Nephron progenitor cell (in vitro differentiated cells): Measurements from ENCODE around the gene KIF15.
A peak's percentile ranks its signal among the peaks of the same experiment; 100 is the strongest.

Experiments
- DNase-seq: peaks from one replicate; pipeline ENCODE4 v3.0.0; 2021
- H3K27ac Mint-ChIP-seq: 2 replicates; pipeline ENCODE4 v1.8.0; 2021; ENCODE audit warnings: mild to moderate bottlenecking, moderate library complexity, mixed read lengths
- H3K27me3 Mint-ChIP-seq: 2 replicates; pipeline ENCODE4 v1.8.0; 2021; ENCODE audit warnings: mild to moderate bottlenecking, low read depth, mixed read lengths; ENCODE audit not compliant: poor library complexity
- H3K36me3 Mint-ChIP-seq: 2 replicates; pipeline ENCODE4 v1.8.0; 2021; ENCODE audit warnings: low read depth, mixed read lengths
- H3K4me1 Mint-ChIP-seq: 2 replicates; pipeline ENCODE4 v1.8.0; 2021; ENCODE audit warnings: mixed read lengths
- H3K4me3 Mint-ChIP-seq: 2 replicates; pipeline ENCODE4 v1.8.0; 2021; ENCODE audit warnings: mild to moderate bottlenecking, moderate library complexity, mixed read lengths
- H3K9me3 Mint-ChIP-seq: 2 replicates; pipeline ENCODE4 v1.8.0; 2021; ENCODE audit warnings: mild to moderate bottlenecking, moderate library complexity, mixed read lengths
- CTCF ChIP-seq: fragments of 200-600 bp; sonication (generic); IDR thresholded peaks from 2 replicates; pipeline ENCODE4 v1.5.0; 2021; ENCODE audit warnings: antibody characterized with exemption

Gene KIF15, protein sequence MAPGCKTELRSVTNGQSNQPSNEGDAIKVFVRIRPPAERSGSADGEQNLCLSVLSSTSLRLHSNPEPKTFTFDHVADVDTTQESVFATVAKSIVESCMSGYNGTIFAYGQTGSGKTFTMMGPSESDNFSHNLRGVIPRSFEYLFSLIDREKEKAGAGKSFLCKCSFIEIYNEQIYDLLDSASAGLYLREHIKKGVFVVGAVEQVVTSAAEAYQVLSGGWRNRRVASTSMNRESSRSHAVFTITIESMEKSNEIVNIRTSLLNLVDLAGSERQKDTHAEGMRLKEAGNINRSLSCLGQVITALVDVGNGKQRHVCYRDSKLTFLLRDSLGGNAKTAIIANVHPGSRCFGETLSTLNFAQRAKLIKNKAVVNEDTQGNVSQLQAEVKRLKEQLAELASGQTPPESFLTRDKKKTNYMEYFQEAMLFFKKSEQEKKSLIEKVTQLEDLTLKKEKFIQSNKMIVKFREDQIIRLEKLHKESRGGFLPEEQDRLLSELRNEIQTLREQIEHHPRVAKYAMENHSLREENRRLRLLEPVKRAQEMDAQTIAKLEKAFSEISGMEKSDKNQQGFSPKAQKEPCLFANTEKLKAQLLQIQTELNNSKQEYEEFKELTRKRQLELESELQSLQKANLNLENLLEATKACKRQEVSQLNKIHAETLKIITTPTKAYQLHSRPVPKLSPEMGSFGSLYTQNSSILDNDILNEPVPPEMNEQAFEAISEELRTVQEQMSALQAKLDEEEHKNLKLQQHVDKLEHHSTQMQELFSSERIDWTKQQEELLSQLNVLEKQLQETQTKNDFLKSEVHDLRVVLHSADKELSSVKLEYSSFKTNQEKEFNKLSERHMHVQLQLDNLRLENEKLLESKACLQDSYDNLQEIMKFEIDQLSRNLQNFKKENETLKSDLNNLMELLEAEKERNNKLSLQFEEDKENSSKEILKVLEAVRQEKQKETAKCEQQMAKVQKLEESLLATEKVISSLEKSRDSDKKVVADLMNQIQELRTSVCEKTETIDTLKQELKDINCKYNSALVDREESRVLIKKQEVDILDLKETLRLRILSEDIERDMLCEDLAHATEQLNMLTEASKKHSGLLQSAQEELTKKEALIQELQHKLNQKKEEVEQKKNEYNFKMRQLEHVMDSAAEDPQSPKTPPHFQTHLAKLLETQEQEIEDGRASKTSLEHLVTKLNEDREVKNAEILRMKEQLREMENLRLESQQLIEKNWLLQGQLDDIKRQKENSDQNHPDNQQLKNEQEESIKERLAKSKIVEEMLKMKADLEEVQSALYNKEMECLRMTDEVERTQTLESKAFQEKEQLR (N-terminal part only)

GRCh38 chr3:44761424-44762169, at the start of gene KIF15, which contains the start of gene KIAA1143:
TSS of gene KIF15 (plus strand) at chr3:44761794. CDS start at chr3:44761866, 72 bp downstream.
TSS of gene KIAA1143 (minus strand) at chr3:44761619. CDS start at chr3:44761602, 17 bp downstream.
- H3K36me3 Mint-ChIP-seq = peaks cover 87% of the 10 kb centered on the region
- peak within 1 kb of the TSS; percentile 71 for H3K27ac Mint-ChIP-seq

GRCh38 chr3:44712455-44713075, 49.0 kb upstream of the KIF15 start, which contains the start of gene ZNF502:
TSS of gene ZNF502 (plus strand) at chr3:44712660. CDS start at chr3:44720262, 7,602 bp downstream.
- peaks cover 87% of the 10 kb centered on the region for H3K9me3 Mint-ChIP-seq

More at GRCh38 chr3:44761424-44762169, at the start of gene KIF15, which contains the start of gene KIAA1143:
- peaks cover 96% of the 10 kb centered on the region for H3K9me3 Mint-ChIP-seq
- peak; percentile 98 for DNase-seq
- no peaks in the 10 kb centered on the region for H3K27me3 Mint-ChIP-seq
- peaks cover 10% of the 10 kb centered on the region for H3K4me1 Mint-ChIP-seq
- no peak for TF ChIP-seq CTCF
- peak within 1 kb of the TSS; percentile 91 for H3K4me3 Mint-ChIP-seq

GRCh38 chr3:44721231-44722102, 40.1 kb upstream of the KIF15 start:
- Mint-ChIP-seq H3K27ac (no peak overlapping the region), H3K27me3 (peaks cover 5% of the 10 kb centered on the region), H3K9me3 (peaks cover 96% of the 10 kb centered on the region), H3K4me1 (no peaks in the 10 kb centered on the region), H3K36me3 (peaks cover 42% of the 10 kb centered on the region), H3K4me3 (no peak overlapping the region)
- no peak for DNase-seq
- TF ChIP-seq CTCF = no peak

More at GRCh38 chr3:44712455-44713075, 49.0 kb upstream of the KIF15 start, which contains the start of gene ZNF502:
- no peaks in the 10 kb centered on the region for H3K4me1 Mint-ChIP-seq
- H3K27ac Mint-ChIP-seq = no peak within 1 kb of the TSS
- no peak for TF ChIP-seq CTCF
- H3K36me3 Mint-ChIP-seq = no peaks in the 10 kb centered on the region
- peak; percentile 4 for DNase-seq
- H3K27me3 Mint-ChIP-seq = peaks cover 12% of the 10 kb centered on the region
- peak within 1 kb of the TSS; percentile 75 for H3K4me3 Mint-ChIP-seq

GRCh38 chr3:44722103-44722401, 39.5 kb upstream of the KIF15 start:
- peaks cover 42% of the 10 kb centered on the region for H3K36me3 Mint-ChIP-seq
- peaks cover 92% of the 10 kb centered on the region for H3K9me3 Mint-ChIP-seq
- DNase-seq = no peak
- H3K27ac Mint-ChIP-seq = no peak overlapping the region
- H3K27me3 Mint-ChIP-seq = peaks cover 5% of the 10 kb centered on the region
- H3K4me1 Mint-ChIP-seq = no peaks in the 10 kb centered on the region
- no peak overlapping the region for H3K4me3 Mint-ChIP-seq
- no peak for TF ChIP-seq CTCF
